IMR-90 (cell line): ENCODE measurements around the gene ERC2. TPM values are rescaled to one million over a fixed set of nuclear protein-coding genes. Genes with fewer than 3 reads are reported as not detected.

Experiments
- ATAC-seq: fragments of 200-7000 bp; cut with Tn5 transposase; 2 replicates; pipeline ENCODE4 v1.9.1; 2020; ENCODE audit warnings: low read depth, mild to moderate bottlenecking, moderate library complexity
- BruUV-seq: library from RNA; stranded (reverse); fragments of 400-500 nt; replicated peaks from 2 replicates; lab custom pipeline; 2021; lab: Mats Ljungman, UMichigan
- CTCF ChIA-PET: fragments of 300-600 bp; formaldehyde crosslinking; extraction: SDS; loops from one replicate; lab custom pipeline; 2021; ENCODE audit warnings: antibody characterized with exemption; lab: Yijun Ruan, JAX
- POLR2A ChIA-PET: fragments of 300-600 bp; sonication (Branson Sonifier 250); formaldehyde crosslinking; loops from one replicate; lab custom pipeline; 2022; ENCODE audit warnings: antibody characterized with exemption; ENCODE audit not compliant: unreplicated experiment; lab: Charles Lee
- DNase-seq: peaks from one replicate; pipeline ENCODE4 v3.0.0; 2013
- H2AFZ ChIP-seq: replicated peaks from 2 replicates; pipeline ENCODE3; 2013; ENCODE audit warnings: low read length, mild to moderate bottlenecking; ENCODE audit not compliant: poor library complexity
- H2AK5ac ChIP-seq: 2 replicates; pipeline ENCODE4 v1.6.1; 2013; ENCODE audit warnings: low read depth, low read length, inconsistent platforms
- H2AK9ac ChIP-seq: replicated peaks from 2 replicates; pipeline ENCODE3; 2013; ENCODE audit warnings: mild to moderate bottlenecking, low read depth, low read length, moderate library complexity; ENCODE audit not compliant: poor library complexity
- H2BK120ac ChIP-seq: 2 replicates; pipeline ENCODE4 v1.6.1; 2013; ENCODE audit warnings: low read depth, low read length, inconsistent platforms
- H2BK15ac ChIP-seq: 3 replicates; pipeline ENCODE4 v1.6.1; 2013; ENCODE audit warnings: low read depth, low read length, inconsistent platforms
- H2BK20ac ChIP-seq: 2 replicates; pipeline ENCODE4 v1.6.1; 2013; ENCODE audit warnings: low read depth, mild to moderate bottlenecking, inconsistent platforms, low read length, moderate library complexity
- H2BK5ac ChIP-seq: 2 replicates; pipeline ENCODE4 v1.6.1; 2013; ENCODE audit warnings: mild to moderate bottlenecking, low read depth, low read length, inconsistent platforms; ENCODE audit not compliant: poor library complexity, severe bottlenecking
- H3K14ac ChIP-seq: replicated peaks from 2 replicates; pipeline ENCODE4 v1.6.1; 2013; ENCODE audit warnings: low read depth, low read length, inconsistent platforms
- H3K18ac ChIP-seq: 2 replicates; pipeline ENCODE4 v1.6.1; 2013; ENCODE audit warnings: low read depth, low read length, control low read depth
- H3K23ac ChIP-seq: 2 replicates; pipeline ENCODE4 v1.6.1; 2013; ENCODE audit warnings: low read depth, low read length, inconsistent platforms
- H3K27ac ChIP-seq: 2 replicates; pipeline ENCODE4 v1.5.1; 2013; ENCODE audit warnings: mild to moderate bottlenecking, control low read depth, low read length; ENCODE audit not compliant: insufficient read depth
- H3K27me3 ChIP-seq: 2 replicates; pipeline ENCODE4 v1.6.1; 2013; ENCODE audit warnings: low read length; ENCODE audit not compliant: control insufficient read depth, insufficient read depth
- H3K36me3 ChIP-seq: 2 replicates; pipeline ENCODE4 v1.6.1; 2013; ENCODE audit warnings: low read length, mixed read lengths; ENCODE audit not compliant: control insufficient read depth, insufficient read depth
- H3K4ac ChIP-seq: 2 replicates; pipeline ENCODE4 v1.6.1; 2013; ENCODE audit warnings: low read depth, low read length, inconsistent platforms
- H3K4me1 ChIP-seq: 2 replicates; pipeline ENCODE4 v1.6.1; 2013; ENCODE audit warnings: low read length, mixed read lengths; ENCODE audit not compliant: control insufficient read depth, insufficient read depth
- H3K4me2 ChIP-seq: 2 replicates; pipeline ENCODE4 v1.6.1; 2013; ENCODE audit warnings: low read depth, mild to moderate bottlenecking, control low read depth, low read length, moderate library complexity
- H3K4me3 ChIP-seq: 2 replicates; pipeline ENCODE4 v1.5.1; 2013; ENCODE audit warnings: low read depth, mild to moderate bottlenecking, control low read depth, low read length, moderate library complexity; ENCODE audit not compliant: insufficient read depth
- H3K56ac ChIP-seq: 2 replicates; pipeline ENCODE4 v1.6.1; 2013; ENCODE audit warnings: low read length, inconsistent platforms; ENCODE audit not compliant: insufficient read depth; ENCODE audit errors: extremely low read depth
- H3K79me1 ChIP-seq, 2 experiments: 2 replicates each; pipeline ENCODE4 v1.6.1; 2013; ENCODE audit warnings: low read length in 2 of 2, inconsistent platforms in 1 of 2, low read depth in 1 of 2
- H3K9ac ChIP-seq: 2 replicates; pipeline ENCODE4 v1.6.1; 2013; ENCODE audit warnings: low read depth, low read length, control low read depth
- H3K9me1 ChIP-seq: 2 replicates; pipeline ENCODE4 v1.6.1; 2013; ENCODE audit warnings: low read length, inconsistent platforms; ENCODE audit not compliant: insufficient read depth
- H3K9me3 ChIP-seq: 2 replicates; pipeline ENCODE4 v1.6.1; 2013; ENCODE audit warnings: low read length; ENCODE audit not compliant: control insufficient read depth, insufficient read depth
- H4K20me1 ChIP-seq: 2 replicates; pipeline ENCODE4 v1.6.1; 2013; ENCODE audit warnings: low read length, inconsistent platforms; ENCODE audit not compliant: insufficient read depth
- H4K5ac ChIP-seq: 2 replicates; pipeline ENCODE4 v1.6.1; 2013; ENCODE audit warnings: mild to moderate bottlenecking, low read depth, low read length, control low read depth
- H4K8ac ChIP-seq, 2 experiments: 2 replicates each; pipeline ENCODE4 v1.6.1; 2013; ENCODE audit warnings: low read depth in 2 of 2, low read length in 2 of 2, control low read depth in 1 of 2, inconsistent platforms in 1 of 2
- H4K91ac ChIP-seq: 2 replicates; pipeline ENCODE4 v1.6.1; 2013; ENCODE audit warnings: low read depth, low read length, inconsistent platforms; ENCODE audit not compliant: insufficient read depth
- BHLHE40 ChIP-seq: fragments of 150-350 bp; IDR thresholded peaks from 2 replicates; pipeline ENCODE4 v1.6.1; 2016; ENCODE audit warnings: mild to moderate bottlenecking, low read depth, low read length
- CEBPB ChIP-seq: IDR thresholded peaks from 2 replicates; pipeline ENCODE4 v1.6.1; 2012; ENCODE audit warnings: low read depth, low read length, improper control_type of control experiment
- CHD1 ChIP-seq: IDR thresholded peaks from 2 replicates; pipeline ENCODE4 v1.6.1; 2012; ENCODE audit warnings: low read depth, low read length, improper control_type of control experiment
- ELK1 ChIP-seq: fragments of 150-350 bp; IDR thresholded peaks from 2 replicates; pipeline ENCODE4 v1.6.1; 2016; ENCODE audit warnings: low read depth, mild to moderate bottlenecking, low read length, moderate library complexity, borderline replicate concordance
- FOS ChIP-seq: fragments of 150-350 bp; IDR thresholded peaks from 2 replicates; pipeline ENCODE4 v1.6.1; 2016; ENCODE audit warnings: low read depth, low read length
- MAFK ChIP-seq: IDR thresholded peaks from 2 replicates; pipeline ENCODE4 v1.6.1; 2012; ENCODE audit warnings: low read depth, low read length, improper control_type of control experiment
- MAZ ChIP-seq: IDR thresholded peaks from 2 replicates; pipeline ENCODE4 v1.6.1; 2012; ENCODE audit warnings: low read depth, mild to moderate bottlenecking, low read length, improper control_type of control experiment, moderate library complexity, borderline replicate concordance
- MXI1 ChIP-seq: IDR thresholded peaks from 2 replicates; pipeline ENCODE4 v1.6.1; 2012; ENCODE audit warnings: low read depth, mild to moderate bottlenecking, low read length, moderate library complexity, borderline replicate concordance
- NFE2L2 ChIP-seq: fragments of 150-350 bp; IDR thresholded peaks from 2 replicates; pipeline ENCODE4 v1.6.1; 2016; ENCODE audit warnings: low read depth, mild to moderate bottlenecking, low read length
- POLR2A ChIP-seq: IDR thresholded peaks from 2 replicates; pipeline ENCODE4 v1.6.1; 2012; ENCODE audit warnings: mild to moderate bottlenecking, low read depth, low read length
- RAD21 ChIP-seq: IDR thresholded peaks from 2 replicates; pipeline ENCODE4 v1.6.1; 2012; ENCODE audit warnings: low read length, improper control_type of control experiment
- RCOR1 ChIP-seq: IDR thresholded peaks from 2 replicates; pipeline ENCODE4 v1.6.1; 2012; ENCODE audit warnings: mild to moderate bottlenecking, low read length, improper control_type of control experiment; ENCODE audit not compliant: insufficient replicate concordance
- RFX5 ChIP-seq: IDR thresholded peaks from 2 replicates; pipeline ENCODE4 v1.8.0; 2012; ENCODE audit warnings: low read depth, mild to moderate bottlenecking, low read length, moderate library complexity
- SMC3 ChIP-seq: fragments of 150-350 bp; IDR thresholded peaks from 2 replicates; pipeline ENCODE4 v1.6.1; 2016; ENCODE audit warnings: low read depth, mild to moderate bottlenecking, antibody characterized with exemption, low read length, moderate library complexity
- USF2 ChIP-seq: fragments of 150-350 bp; IDR thresholded peaks from 2 replicates; pipeline ENCODE4 v1.6.1; 2017; ENCODE audit warnings: mild to moderate bottlenecking, antibody characterized with exemption, low read length, low read depth
- WGBS, 2 experiments: methylation state at CpG; one replicate each; pipeline versions ENCODE4 v1.1.5 to v1.1.7; 2013; ENCODE audit warnings: missing lambda C conversion rate in 2 of 2; ENCODE audit not compliant: insufficient read length in 1 of 2; ENCODE audit errors: extremely low coverage in 2 of 2; 5-methylcytosine and 5-hydroxymethylcytosine counted together
- dilution Hi-C: fragments of 300-500 bp; cut with HindIII; formaldehyde crosslinking; loops from one replicate; pipeline ENCODE4 v1.14.3; 2018; ENCODE audit warnings: low sequenced_read_pairs; ENCODE audit not compliant: unreplicated experiment
- in situ Hi-C: fragments of 300-500 bp; cut with MboI; formaldehyde crosslinking; loops from 3 replicates; pipeline ENCODE4 v1.14.3; 2019; ENCODE audit warnings: low sequenced_read_pairs, inconsistent platforms, mixed read lengths
- intact Hi-C: fragments of 100-400 bp; cut with micrococcal nuclease; formaldehyde crosslinking; loops from 2 replicates; pipeline ENCODE4 v1.10.0; 2022
- polyA plus RNA-seq, 3 experiments: library from polyadenylated mRNA; depleted of rRNA; stranded (reverse); fragments of >200 nt; gene quantifications; 2 replicates each; pipeline ENCODE4 v1.2.3, GENCODE V29; 2012; ENCODE audit warnings: low replicate concordance in 1 of 3
- total RNA-seq: library from RNA; depleted of rRNA; stranded (reverse); fragments of >200 nt; gene quantifications from 2 replicates; pipeline ENCODE4 v1.2.3, GENCODE V29; 2012
- TF ChIP-seq, protein P1 (sequence below): conservative IDR thresholded peaks from 2 replicates; pipeline ENCODE4 v1.5.1; 2012; ENCODE audit warnings: mild to moderate bottlenecking, low read depth, low read length, improper control_type of control experiment

Gene ERC2
- total and polyA plus RNA-seq, 2 of the 4 experiments (the other 2 are of a cell fraction): 0.17 to 0.18 TPM

- WGBS, 2 experiments: no CpG with 5 or more reads among the region's 5 CpGs
- no peak overlapping the region for H2BK5ac ChIP-seq
- H3K9me3 ChIP-seq: no peaks in the 10 kb centered on the region
- ATAC-seq (no peak), DNase-seq (no peak)
- no peaks in the 10 kb centered on the region for H4K20me1 ChIP-seq
- no peak overlapping the region for H2AFZ ChIP-seq
- H2BK120ac ChIP-seq: no peak overlapping the region
- no peak overlapping the region for H3K9ac ChIP-seq
- peaks cover 6% of the 10 kb centered on the region for H3K4me1 ChIP-seq
- H3K23ac ChIP-seq: no peak overlapping the region
- TF ChIP-seq POLR2A: no peak
- no peak for TF ChIP-seq MXI1
- no peak for TF ChIP-seq CHD1
- no peak for TF ChIP-seq SMC3
- TF ChIP-seq RCOR1: no peak
- no peak for TF ChIP-seq MAFK
- TF ChIP-seq FOS: no peak
- TF ChIP-seq MAZ: no peak
- TF ChIP-seq CEBPB: no peak
- no peak for TF ChIP-seq RFX5
- TF ChIP-seq RAD21: no peak
- no peak for TF ChIP-seq ELK1
- TF ChIP-seq, protein P1, sequence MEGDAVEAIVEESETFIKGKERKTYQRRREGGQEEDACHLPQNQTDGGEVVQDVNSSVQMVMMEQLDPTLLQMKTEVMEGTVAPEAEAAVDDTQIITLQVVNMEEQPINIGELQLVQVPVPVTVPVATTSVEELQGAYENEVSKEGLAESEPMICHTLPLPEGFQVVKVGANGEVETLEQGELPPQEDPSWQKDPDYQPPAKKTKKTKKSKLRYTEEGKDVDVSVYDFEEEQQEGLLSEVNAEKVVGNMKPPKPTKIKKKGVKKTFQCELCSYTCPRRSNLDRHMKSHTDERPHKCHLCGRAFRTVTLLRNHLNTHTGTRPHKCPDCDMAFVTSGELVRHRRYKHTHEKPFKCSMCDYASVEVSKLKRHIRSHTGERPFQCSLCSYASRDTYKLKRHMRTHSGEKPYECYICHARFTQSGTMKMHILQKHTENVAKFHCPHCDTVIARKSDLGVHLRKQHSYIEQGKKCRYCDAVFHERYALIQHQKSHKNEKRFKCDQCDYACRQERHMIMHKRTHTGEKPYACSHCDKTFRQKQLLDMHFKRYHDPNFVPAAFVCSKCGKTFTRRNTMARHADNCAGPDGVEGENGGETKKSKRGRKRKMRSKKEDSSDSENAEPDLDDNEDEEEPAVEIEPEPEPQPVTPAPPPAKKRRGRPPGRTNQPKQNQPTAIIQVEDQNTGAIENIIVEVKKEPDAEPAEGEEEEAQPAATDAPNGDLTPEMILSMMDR: no peak
- TF ChIP-seq USF2: no peak
- TF ChIP-seq BHLHE40: no peak
- TF ChIP-seq NFE2L2: no peak
- H2AK9ac ChIP-seq: no peak overlapping the region
- no peak overlapping the region for H3K18ac ChIP-seq
- H3K9me1 ChIP-seq: no peaks in the 10 kb centered on the region
- ChIA-PET CTCF (no interaction called here), POLR2A (no interaction called here)
- no peak overlapping the region for H3K4me2 ChIP-seq
- no peak overlapping the region for H3K4me3 ChIP-seq
- 0 out of 3 replicates have a peak overlapping the region, but pooled peaks have one; percentile 5 for H2BK15ac ChIP-seq
- H4K91ac ChIP-seq: no peak overlapping the region
- no TSS peak for BruUV-seq
- H3K36me3 ChIP-seq: no peaks in the 10 kb centered on the region
- intact Hi-C loops (no loop called here), dilution Hi-C loops (no loop called here), in situ Hi-C loops (no loop called here)
- no peaks in the 10 kb centered on the region for H3K79me1 ChIP-seq
- H4K5ac ChIP-seq: no peak overlapping the region
- H2AK5ac ChIP-seq: no peak overlapping the region
- no peak overlapping the region for H4K8ac ChIP-seq
- no peak overlapping the region for H3K27ac ChIP-seq
- no peak overlapping the region for H3K56ac ChIP-seq
- H3K14ac ChIP-seq: no peak overlapping the region
- H3K4ac ChIP-seq: no peak overlapping the region
- no peak overlapping the region for H2BK20ac ChIP-seq
- H3K27me3 ChIP-seq: peaks cover 2% of the 10 kb centered on the region
Measured at GRCh38 chr3:55592572-55592971, 875.7 kb downstream of the ERC2 start.
